ENCODE results near the gene SKIDA1. TPM values are rescaled to one million over a fixed set of nuclear protein-coding genes. Genes with fewer than 3 reads are reported as not detected.

Gene SKIDA1
- total RNA-seq, 1 experiment from 2014 or later = 0.34 TPM

- RAD21 ChIA-PET (ENCODE audit: low non-redundant PET in 1 of 2, low total read pairs in 2 of 2, uncharacterized antibody in 2 of 2, unreplicated experiment in 2 of 2) = interaction anchor here in 1 of 2 experiments (0.6 kb wide), 1 partner anchor 18 kb away, joined by 3 read pairs; no protein-coding TSS in a partner anchor
- no peak for ATAC-seq
These were observed 19.7 kb downstream of the SKIDA1 start for GRCh38 chr10:21505711-21506278.

GRCh38 chr10:21503542-21503941, 21.9 kb downstream of the SKIDA1 start:
- H3K9me3 ChIP-seq (ENCODE audit: control insufficient read depth in 1 of 2, insufficient read depth in 1 of 2, low read depth in 1 of 2, low read length in 2 of 2) = no peaks in the 10 kb centered on the region
- ChIA-PET POLR2A (no interaction called here), RAD21 (ENCODE audit: low non-redundant PET in 1 of 2, low total read pairs in 2 of 2, uncharacterized antibody in 2 of 2, unreplicated experiment in 2 of 2) (no interaction called here), CTCF (no interaction called here)
- intact Hi-C loops (cut with micrococcal nuclease) = no loop called here
- no peak overlapping the region for H3K4me2 ChIP-seq (ENCODE audit: low read length)
- H3K79me2 ChIP-seq (ENCODE audit: insufficient read depth, low read length) = no peaks in the 10 kb centered on the region
- no TSS peak for BruUV-seq (replicated peaks)
- H4K20me1 ChIP-seq (ENCODE audit: insufficient read depth) = no peaks in the 10 kb centered on the region
- H3K4me1 ChIP-seq (ENCODE audit: control insufficient read depth in 1 of 2, insufficient read depth in 2 of 2, low read length in 2 of 2) = no peaks in the 10 kb centered on the region
- H3K27ac ChIP-seq (ENCODE audit: low read depth, low read length) = no peak overlapping the region
- no peak overlapping the region for H3K4me3 ChIP-seq (replicated peaks in 1 of 2; ENCODE audit: low read depth in 1 of 2, low read length in 2 of 2)
- no peak overlapping the region for H2AFZ ChIP-seq (ENCODE audit: low read depth, low read length, poor library complexity, severe bottlenecking)
- no peak overlapping the region for H3K9ac ChIP-seq (ENCODE audit: low read length)
- no peak for DNase-seq (ENCODE audit: low read depth, low spot score)
- H3K27me3 ChIP-seq (ENCODE audit: insufficient read depth, low read length) = peaks cover 3% of the 10 kb centered on the region; the same call in 1 of the 2 replicates
- ATAC-seq = no peak
- no peaks in the 10 kb centered on the region for H3K9me2 ChIP-seq (ENCODE audit: insufficient read depth)
- H3K36me3 ChIP-seq (ENCODE audit: control insufficient read depth in 1 of 2, insufficient read depth in 2 of 2, low read length in 2 of 2) = no peaks in the 10 kb centered on the region
- no peak for TF ChIP-seq ZNF274 (IDR thresholded peaks at IDR 0.05; ENCODE audit: low read depth, low read length)
- no peak for TF ChIP-seq POLR2AphosphoS5 (IDR thresholded peaks at IDR 0.05; ENCODE audit: low read depth, low read length)
- TF ChIP-seq ELF1 (IDR thresholded peaks at IDR 0.05; ENCODE audit: borderline replicate concordance, low read depth) = no peak
- TF ChIP-seq POLR2A (IDR thresholded peaks at IDR 0.05; ENCODE audit: borderline replicate concordance, extremely low read depth, insufficient read depth, insufficient read length) = no peak
- TF ChIP-seq SP1 (IDR thresholded peaks at IDR 0.05; ENCODE audit: low read depth) = no peak
- no peak for TF ChIP-seq SIN3A (IDR thresholded peaks at IDR 0.05; ENCODE audit: low read depth)
- no peak for TF ChIP-seq FOSL1 (IDR thresholded peaks at IDR 0.05; ENCODE audit: low read depth)
- TF ChIP-seq, protein P1, sequence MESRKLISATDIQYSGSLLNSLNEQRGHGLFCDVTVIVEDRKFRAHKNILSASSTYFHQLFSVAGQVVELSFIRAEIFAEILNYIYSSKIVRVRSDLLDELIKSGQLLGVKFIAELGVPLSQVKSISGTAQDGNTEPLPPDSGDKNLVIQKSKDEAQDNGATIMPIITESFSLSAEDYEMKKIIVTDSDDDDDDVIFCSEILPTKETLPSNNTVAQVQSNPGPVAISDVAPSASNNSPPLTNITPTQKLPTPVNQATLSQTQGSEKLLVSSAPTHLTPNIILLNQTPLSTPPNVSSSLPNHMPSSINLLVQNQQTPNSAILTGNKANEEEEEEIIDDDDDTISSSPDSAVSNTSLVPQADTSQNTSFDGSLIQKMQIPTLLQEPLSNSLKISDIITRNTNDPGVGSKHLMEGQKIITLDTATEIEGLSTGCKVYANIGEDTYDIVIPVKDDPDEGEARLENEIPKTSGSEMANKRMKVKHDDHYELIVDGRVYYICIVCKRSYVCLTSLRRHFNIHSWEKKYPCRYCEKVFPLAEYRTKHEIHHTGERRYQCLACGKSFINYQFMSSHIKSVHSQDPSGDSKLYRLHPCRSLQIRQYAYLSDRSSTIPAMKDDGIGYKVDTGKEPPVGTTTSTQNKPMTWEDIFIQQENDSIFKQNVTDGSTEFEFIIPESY (IDR thresholded peaks at IDR 0.05; ENCODE audit: extremely low read depth, insufficient replicate concordance, low read length) = no peak
- no peak for TF ChIP-seq ZFX (IDR thresholded peaks at IDR 0.05)
- no peak for TF ChIP-seq CBX3 (IDR thresholded peaks at IDR 0.05; ENCODE audit: low read depth)
- no peak for TF ChIP-seq EZH2phosphoT487 (IDR thresholded peaks at IDR 0.05; ENCODE audit: borderline replicate concordance)
- TF ChIP-seq REST (IDR thresholded peaks at IDR 0.05; ENCODE audit: low read depth) = no peak
- no peak for TF ChIP-seq TCF7L2 (IDR thresholded peaks at IDR 0.05; ENCODE audit: borderline replicate concordance, extremely low read depth, insufficient read depth, insufficient read length)
- TF ChIP-seq EGR1 (IDR thresholded peaks at IDR 0.05; ENCODE audit: low read depth) = no peak
- no peak for TF ChIP-seq JUND (IDR thresholded peaks at IDR 0.05)

More at GRCh38 chr10:21505711-21506278, 19.7 kb downstream of the SKIDA1 start:
- intact Hi-C loops (cut with micrococcal nuclease) = no loop called here
- Histone ChIP-seq H3K79me2 (ENCODE audit: insufficient read depth, low read length) (no peaks in the 10 kb centered on the region), H3K4me2 (ENCODE audit: low read length) (no peak overlapping the region), H3K9me2 (ENCODE audit: insufficient read depth) (no peaks in the 10 kb centered on the region), H3K27ac (ENCODE audit: low read depth, low read length) (no peak overlapping the region), H3K27me3 (ENCODE audit: insufficient read depth, low read length) (no peaks in the 10 kb centered on the region), H3K36me3 (ENCODE audit: control insufficient read depth in 1 of 2, insufficient read depth in 2 of 2, low read length in 2 of 2) (no peaks in the 10 kb centered on the region), H3K9me3 (ENCODE audit: control insufficient read depth in 1 of 2, insufficient read depth in 1 of 2, low read depth in 1 of 2, low read length in 2 of 2) (no peaks in the 10 kb centered on the region), H4K20me1 (ENCODE audit: insufficient read depth) (no peaks in the 10 kb centered on the region), H3K4me1 (ENCODE audit: control insufficient read depth in 1 of 2, insufficient read depth in 2 of 2, low read length in 2 of 2) (no peaks in the 10 kb centered on the region), H3K4me3 (replicated peaks in 1 of 2; ENCODE audit: low read depth in 1 of 2, low read length in 2 of 2) (no peak overlapping the region), H2AFZ (ENCODE audit: low read depth, low read length, poor library complexity, severe bottlenecking) (no peak overlapping the region), H3K9ac (ENCODE audit: low read length) (no peak overlapping the region)
- CTCF ChIA-PET = no interaction called here
- BruUV-seq (replicated peaks) = no TSS peak
- no peak for TF ChIP-seq FOSL1 (IDR thresholded peaks at IDR 0.05; ENCODE audit: low read depth)
- no peak for TF ChIP-seq POLR2AphosphoS5 (IDR thresholded peaks at IDR 0.05; ENCODE audit: low read depth, low read length)
- TF ChIP-seq JUND (IDR thresholded peaks at IDR 0.05) = no peak
- TF ChIP-seq ELF1 (IDR thresholded peaks at IDR 0.05; ENCODE audit: borderline replicate concordance, low read depth) = no peak
- DNase-seq (ENCODE audit: low read depth, low spot score) = no peak
- POLR2A ChIA-PET = no interaction called here
